Measurements from ENCODE around the gene RND3. TPM values are rescaled to one million over a fixed set of nuclear protein-coding genes. Genes with fewer than 3 reads are reported as not detected.

The RND3 gene
- total RNA-seq, 3 donors from 2014 or later, result 42.2 to 80.1 (median 57.5) TPM

- intact Hi-C loops (cut with DNase I, micrococcal nuclease), result no loop called here
- H3K4me3 ChIP-seq, result no peak overlapping the region
- H3K4me1 ChIP-seq (ENCODE audit: low read depth), result no peaks in the 10 kb centered on the region
- no peak for DNase-seq
- no peaks in the 10 kb centered on the region for H3K36me3 ChIP-seq (ENCODE audit: low read depth)
- ATAC-seq, result no peak
- H3K9me3 ChIP-seq, result no peaks in the 10 kb centered on the region
- no peak for TF ChIP-seq CTCF (IDR thresholded peaks at IDR 0.05)
Measured at GRCh38 chr2:150491943-150492342, 4.5 kb upstream of the RND3 start.

GRCh38 chr2:150491430-150491829, 4.0 kb upstream of the RND3 start:
- ATAC-seq (no peak), DNase-seq (no peak)
- TF ChIP-seq CTCF (IDR thresholded peaks at IDR 0.05), result no peak
- Histone ChIP-seq H3K9me3 (no peaks in the 10 kb centered on the region), H3K4me1 (ENCODE audit: low read depth) (no peaks in the 10 kb centered on the region), H3K4me3 (no peak overlapping the region), H3K36me3 (ENCODE audit: low read depth) (no peaks in the 10 kb centered on the region)
- intact Hi-C loops (cut with DNase I, micrococcal nuclease), result no loop called here

GRCh38 chr2:150490466-150490865, 3.0 kb upstream of the RND3 start:
- intact Hi-C loops (cut with DNase I, micrococcal nuclease), result no loop called here
- Histone ChIP-seq H3K9me3 (no peaks in the 10 kb centered on the region), H3K36me3 (ENCODE audit: low read depth) (no peaks in the 10 kb centered on the region), H3K4me3 (no peak overlapping the region), H3K4me1 (ENCODE audit: low read depth) (no peaks in the 10 kb centered on the region)
- DNase-seq (no peak), ATAC-seq (no peak)
- no peak for TF ChIP-seq CTCF (IDR thresholded peaks at IDR 0.05)

GRCh38 chr2:150486539-150487484, 655 bp downstream of the RND3 start:
- intact Hi-C loops (cut with DNase I, micrococcal nuclease), result loop anchor here in 1 of 2 donors (10.0 kb wide), 1 partner anchor 892 kb away; no protein-coding TSS in a partner anchor
- ATAC-seq (peak; percentile 24), DNase-seq (peak; percentile 58 to 65 (median 62))
- TF ChIP-seq CTCF (IDR thresholded peaks at IDR 0.05), result no peak
- Histone ChIP-seq H3K4me3 (peak overlapping the region; percentile 74), H3K9me3 (no peaks in the 10 kb centered on the region), H3K4me1 (ENCODE audit: low read depth) (peaks cover 24% of the 10 kb centered on the region), H3K36me3 (ENCODE audit: low read depth) (no peaks in the 10 kb centered on the region)

- Histone ChIP-seq H3K36me3 (ENCODE audit: low read depth) (no peaks in the 10 kb centered on the region), H3K9me3 (no peaks in the 10 kb centered on the region), H3K4me1 (ENCODE audit: low read depth) (peaks cover 25% of the 10 kb centered on the region), H3K4me3 (peak overlapping the region; percentile 74)
- ATAC-seq, result peak; percentile 69
- no peak for TF ChIP-seq CTCF (IDR thresholded peaks at IDR 0.05)
- peak; percentile 76 to 85 (median 82) for DNase-seq
- intact Hi-C loops (cut with DNase I, micrococcal nuclease), result loop anchor here in 1 of 2 donors (10.0 kb wide), 1 partner anchor 891 kb away; no protein-coding TSS in a partner anchor
Measured at GRCh38 chr2:150485871-150486538, 1.5 kb downstream of the RND3 start.

Measured in mucosa of descending colon (tissue), 3 donors.